Muscle layer of duodenum (tissue), 2 donors: ENCODE results near the gene TNFRSF17.

Experiments
- H3K27ac ChIP-seq: one replicate; pipeline ENCODE4 v1.7.0; 2013; ENCODE audit warnings: mild to moderate bottlenecking, low read length
- H3K27me3 ChIP-seq: one replicate; pipeline ENCODE4 v1.7.0; 2013; ENCODE audit warnings: low read depth, mild to moderate bottlenecking, control low read depth, low read length
- H3K36me3 ChIP-seq, 2 donors: one replicate each; pipeline ENCODE4 v1.7.0; 2013; ENCODE audit warnings: low read length in 2 of 2, control low read depth in 1 of 2, mild to moderate bottlenecking in 1 of 2; ENCODE audit not compliant: insufficient read depth in 2 of 2, control insufficient read depth in 1 of 2
- H3K4me1 ChIP-seq, 2 donors: one replicate each; pipeline ENCODE4 v1.7.0; 2013; ENCODE audit warnings: low read length in 2 of 2, mild to moderate bottlenecking in 2 of 2, control low read depth in 1 of 2, moderate library complexity in 1 of 2; ENCODE audit not compliant: insufficient read depth in 2 of 2, control insufficient read depth in 1 of 2
- H3K4me3 ChIP-seq, 2 donors: one replicate each; pipeline ENCODE4 v1.7.0; 2013; ENCODE audit warnings: low read length in 2 of 2, low read depth in 1 of 2, mild to moderate bottlenecking in 1 of 2
- H3K9me3 ChIP-seq, 2 donors: one replicate each; pipeline ENCODE4 v1.7.0; 2013; ENCODE audit warnings: low read length in 2 of 2, control low read depth in 1 of 2, mild to moderate bottlenecking in 1 of 2; ENCODE audit not compliant: control insufficient read depth in 1 of 2
- donor health status: healthy.

Gene TNFRSF17

DNA sequence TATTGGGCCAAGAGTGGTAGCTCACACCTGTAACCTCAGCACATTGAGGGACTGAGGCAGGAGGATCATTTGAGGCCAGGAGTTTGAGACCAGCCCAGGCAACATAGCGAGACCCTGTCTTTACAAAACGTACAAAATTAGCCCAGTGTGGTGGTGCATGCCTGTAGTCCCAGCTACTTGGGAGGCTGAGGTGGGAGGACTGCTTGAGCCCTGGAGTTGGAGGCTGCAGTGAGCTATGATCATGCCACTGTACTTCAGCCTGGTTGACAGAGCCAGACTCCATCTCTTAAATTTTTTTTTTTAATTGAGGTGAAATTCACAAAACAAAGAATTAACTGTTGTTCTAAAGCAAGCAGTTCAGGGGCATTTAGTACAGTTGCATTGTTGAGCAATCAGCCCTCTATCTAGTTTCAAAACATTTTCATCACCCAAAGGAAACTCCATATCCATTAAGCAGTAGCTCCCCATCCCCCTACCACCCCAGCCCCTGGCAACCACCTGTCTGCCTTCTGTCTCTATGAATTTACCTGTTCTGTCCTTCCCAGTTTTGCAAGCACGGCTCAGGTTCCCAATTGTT lies 27.1 kb downstream of the TNFRSF17 start:
- H3K4me1 ChIP-seq, result peaks cover 0 to 6% of the 10 kb centered on the region in 2 donors
- H3K27me3 ChIP-seq, result no peaks in the 10 kb centered on the region
- H3K4me3 ChIP-seq, result no peak overlapping the region
- H3K9me3 ChIP-seq, result no peaks in the 10 kb centered on the region
- no peak overlapping the region for H3K27ac ChIP-seq
- no peaks in the 10 kb centered on the region for H3K36me3 ChIP-seq

DNA sequence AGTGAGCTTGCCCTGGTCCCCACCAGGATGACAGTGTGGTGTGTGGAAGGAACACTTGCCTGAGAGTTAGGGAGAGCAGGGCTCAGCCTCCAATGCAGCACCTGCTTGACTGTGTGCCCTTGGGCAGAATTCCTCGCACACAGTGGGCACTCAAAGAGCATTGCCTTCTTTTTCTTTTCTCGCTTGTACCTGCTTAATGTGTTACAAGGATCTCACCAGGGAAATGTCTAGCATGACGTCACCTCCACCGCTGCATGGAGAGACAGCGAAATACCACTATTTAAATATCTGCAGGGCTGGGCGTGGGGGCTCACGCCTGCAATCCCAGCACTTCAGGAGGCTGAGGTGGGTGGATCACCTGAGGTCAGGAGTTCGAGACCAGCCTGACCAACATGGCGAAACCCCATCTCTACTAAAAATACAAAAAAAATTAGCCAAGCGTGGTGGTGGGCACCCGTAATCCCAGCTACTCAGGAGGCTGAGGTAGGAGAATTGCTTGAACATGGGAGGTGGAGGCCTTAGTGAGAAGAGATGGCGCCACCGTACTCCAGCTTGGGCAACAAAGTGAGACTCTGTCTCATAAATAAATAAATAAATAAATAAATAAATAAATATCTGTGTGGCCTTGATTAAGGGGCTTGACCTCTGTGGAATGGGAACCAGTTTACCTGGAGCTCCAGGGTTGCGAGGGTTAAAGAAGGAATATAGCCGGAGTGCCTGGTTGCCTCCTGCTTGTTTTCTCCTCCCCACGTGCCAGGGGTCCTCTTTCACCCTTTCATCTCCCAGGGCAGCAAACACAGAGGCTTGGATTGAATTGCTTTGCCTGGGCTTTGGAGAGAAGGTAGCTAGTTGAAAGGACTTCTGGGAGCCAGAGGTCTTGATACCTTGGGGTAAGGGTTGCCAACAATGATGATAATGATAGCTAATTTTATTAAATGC lies 27.8 kb downstream of the TNFRSF17 start:
- H3K27ac ChIP-seq, result no peak overlapping the region
- H3K4me1 ChIP-seq, result peaks cover 0 to 6% of the 10 kb centered on the region in 2 donors
- no peaks in the 10 kb centered on the region for H3K36me3 ChIP-seq
- no peaks in the 10 kb centered on the region for H3K27me3 ChIP-seq
- H3K9me3 ChIP-seq, result no peaks in the 10 kb centered on the region
- H3K4me3 ChIP-seq, result no peak overlapping the region

DNA sequence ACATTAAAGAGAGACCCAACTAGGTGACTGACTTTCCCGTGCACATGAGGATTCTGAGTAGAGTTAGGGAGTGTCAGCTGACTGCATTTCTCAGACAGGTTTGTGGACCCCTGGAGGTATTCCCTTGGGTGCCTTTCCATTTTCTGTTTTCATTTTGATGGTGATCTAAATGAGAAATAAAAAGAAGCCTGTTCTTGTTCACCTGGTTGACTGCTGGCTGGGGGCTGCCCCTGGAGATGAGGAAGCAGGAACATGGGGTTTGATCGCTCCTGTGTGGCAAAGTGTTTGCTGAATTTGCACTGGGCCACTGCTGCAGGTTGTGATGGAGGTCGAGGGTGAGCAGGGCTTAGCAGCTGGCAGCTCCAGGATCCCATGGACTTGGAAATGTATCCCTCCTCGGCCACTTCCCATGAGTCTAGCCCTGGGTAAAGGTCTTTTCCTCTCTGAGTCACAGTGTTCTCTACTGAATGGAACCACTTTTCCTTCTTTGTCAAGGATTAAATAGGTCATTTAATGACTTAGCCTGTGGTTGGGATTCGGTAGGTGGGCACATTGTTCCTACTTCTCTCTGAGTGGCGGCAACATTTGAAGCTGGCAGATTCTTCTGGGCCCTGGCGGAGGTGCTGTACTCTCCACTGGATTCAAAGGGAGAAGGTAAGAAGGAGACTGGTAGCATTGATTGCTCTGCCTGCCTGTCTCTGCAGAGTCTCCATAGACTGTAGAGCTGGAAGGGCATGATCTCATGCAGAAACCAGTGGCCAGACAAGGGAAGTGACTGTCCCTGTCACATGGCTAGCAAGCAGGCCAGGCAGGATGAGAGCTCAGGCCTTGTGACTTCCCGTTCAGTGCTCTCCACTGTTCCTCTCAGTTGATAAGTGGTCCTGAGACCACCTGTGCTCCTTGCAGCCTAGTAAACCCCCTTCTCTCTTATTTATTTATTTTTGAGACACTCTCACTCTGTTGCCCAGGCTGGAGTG lies 29.4 kb downstream of the TNFRSF17 start:
- H3K9me3 ChIP-seq, result no peaks in the 10 kb centered on the region
- no peaks in the 10 kb centered on the region for H3K36me3 ChIP-seq
- H3K4me1 ChIP-seq, result peaks cover 0 to 6% of the 10 kb centered on the region in 2 donors
- no peak overlapping the region for H3K4me3 ChIP-seq
- no peaks in the 10 kb centered on the region for H3K27me3 ChIP-seq
- peak overlapping the region; percentile 35 for H3K27ac ChIP-seq

DNA sequence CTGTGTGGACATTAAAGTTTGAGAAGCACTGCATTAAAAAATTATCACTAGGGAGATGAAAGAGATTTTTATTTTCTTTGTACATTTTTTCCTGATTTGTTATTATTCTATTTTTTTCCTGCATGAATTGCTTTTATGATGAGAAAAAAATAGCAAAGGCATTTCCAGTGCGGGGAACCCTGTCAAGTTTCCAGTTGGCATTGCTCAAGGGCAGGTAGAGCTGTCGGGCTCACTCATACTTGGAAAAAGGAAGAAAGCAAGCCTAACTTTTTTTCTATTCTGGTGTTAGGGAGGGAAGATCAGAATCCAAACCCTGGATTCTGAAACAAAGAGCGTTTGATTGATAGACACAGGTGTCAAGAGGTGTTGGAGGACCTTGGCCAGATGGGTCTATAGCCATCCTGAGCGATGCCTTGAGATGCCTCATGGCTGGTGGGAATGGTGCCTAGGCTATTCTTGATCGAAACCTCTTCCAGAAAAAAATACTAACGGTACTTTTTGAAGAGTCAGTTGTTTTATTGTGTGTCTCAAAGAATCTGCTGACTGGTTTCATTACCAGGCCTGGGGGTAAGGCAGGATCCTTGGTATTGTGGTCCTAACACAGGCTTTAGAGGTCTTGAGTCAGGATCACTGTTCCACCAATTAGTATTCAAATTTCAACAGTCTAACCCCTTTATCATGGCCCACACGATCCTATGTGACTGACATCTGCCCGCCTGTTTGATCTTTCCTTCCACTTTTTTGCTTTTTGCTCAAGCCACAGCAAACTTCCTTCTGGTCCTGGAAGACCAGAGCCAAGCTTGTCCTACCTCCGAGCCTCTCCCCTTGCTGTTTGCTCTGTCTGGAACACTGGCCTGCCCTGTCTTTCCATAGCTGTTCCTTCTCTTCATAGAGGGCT lies 31.7 kb downstream of the TNFRSF17 start:
- H3K4me3 ChIP-seq, result no peak overlapping the region
- H3K27ac ChIP-seq, result no peak overlapping the region
- H3K36me3 ChIP-seq, result peaks cover 0 to 6% of the 10 kb centered on the region in 2 donors
- H3K27me3 ChIP-seq, result no peaks in the 10 kb centered on the region
- peaks cover 0 to 6% of the 10 kb centered on the region in 2 donors for H3K4me1 ChIP-seq
- no peaks in the 10 kb centered on the region for H3K9me3 ChIP-seq

DNA sequence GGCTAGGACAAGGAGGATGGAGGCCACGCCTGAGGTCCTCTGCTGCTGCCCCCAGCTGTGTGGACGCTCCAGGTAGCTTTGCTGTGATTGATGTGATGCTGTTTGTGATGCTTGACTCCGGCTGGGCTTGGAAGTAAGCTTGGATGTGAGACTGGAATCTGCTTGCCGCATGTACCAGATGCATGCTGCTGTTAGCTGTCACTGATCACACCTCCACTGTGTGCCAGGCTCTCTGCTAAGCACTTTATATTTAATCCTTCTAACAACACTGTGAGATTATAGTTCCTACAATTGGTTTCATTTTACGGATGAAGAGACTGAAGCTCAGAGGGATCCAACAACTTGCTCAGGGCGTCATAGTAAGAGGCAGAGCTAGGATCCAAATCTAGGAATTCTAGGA lies 35.0 kb downstream of the TNFRSF17 start:
- Histone ChIP-seq H3K27ac (no peak overlapping the region), H3K27me3 (no peaks in the 10 kb centered on the region), H3K4me3 (no peak overlapping the region), H3K9me3 (no peaks in the 10 kb centered on the region), H3K4me1 (no peaks in the 10 kb centered on the region), H3K36me3 (peaks cover 9 to 15% of the 10 kb centered on the region in 2 donors)

DNA sequence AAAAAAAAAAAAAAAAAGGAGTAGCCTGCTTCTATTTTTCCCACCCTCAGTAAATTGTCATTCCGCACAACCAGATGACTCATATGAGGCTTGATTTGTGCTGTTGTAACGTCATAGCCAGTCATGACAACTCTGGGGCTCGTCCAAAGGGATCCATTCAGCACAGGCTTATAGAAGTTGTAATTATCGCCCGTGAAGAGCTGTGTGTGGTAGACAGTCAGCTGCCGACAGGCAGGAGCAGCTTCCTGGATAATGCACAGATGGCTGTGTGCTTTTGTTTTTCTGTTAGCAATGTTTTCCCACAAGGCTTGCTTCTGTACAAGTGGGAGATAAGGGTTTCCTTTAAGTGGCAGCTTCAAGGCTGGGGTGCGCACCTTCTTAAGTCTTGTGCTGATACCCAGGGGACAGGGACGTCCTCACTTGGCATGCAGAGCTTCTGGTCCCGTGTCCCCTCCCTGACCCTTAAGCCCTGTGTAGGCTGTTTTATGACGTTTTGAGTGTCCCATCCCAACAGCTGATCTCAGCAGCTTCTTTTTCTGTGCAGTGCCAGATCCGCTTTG lies 37.5 kb downstream of the TNFRSF17 start:
- no peaks in the 10 kb centered on the region for H3K27me3 ChIP-seq
- no peaks in the 10 kb centered on the region for H3K4me1 ChIP-seq
- H3K9me3 ChIP-seq, result no peaks in the 10 kb centered on the region
- H3K27ac ChIP-seq, result no peak overlapping the region
- no peak overlapping the region for H3K4me3 ChIP-seq
- H3K36me3 ChIP-seq, result peaks cover 13 to 21% of the 10 kb centered on the region in 2 donors

DNA sequence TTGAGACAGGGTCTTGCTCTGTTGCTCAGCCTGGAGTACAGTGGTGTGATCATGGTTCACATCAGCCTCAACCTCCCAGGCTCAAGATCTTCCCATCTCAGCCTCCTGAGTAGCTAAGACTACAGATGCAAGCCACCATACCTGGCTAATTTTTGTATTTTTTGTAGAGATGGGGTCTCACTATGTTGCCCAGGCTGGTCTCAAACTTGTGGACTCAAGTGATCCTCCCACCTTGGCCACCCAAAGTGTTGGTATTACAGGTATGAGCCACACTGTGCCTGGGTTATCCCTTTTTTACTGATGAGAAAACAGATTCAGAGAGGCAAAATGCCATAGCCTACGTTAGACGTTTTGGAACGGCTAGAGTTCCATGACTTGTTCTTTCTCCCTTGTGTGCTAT lies 41.6 kb downstream of the TNFRSF17 start:
- Histone ChIP-seq H3K27me3 (no peaks in the 10 kb centered on the region), H3K4me1 (peaks cover 0 to 4% of the 10 kb centered on the region in 2 donors), H3K27ac (no peak overlapping the region), H3K4me3 (no peak overlapping the region), H3K9me3 (no peaks in the 10 kb centered on the region), H3K36me3 (peaks cover 13 to 15% of the 10 kb centered on the region in 2 donors)

DNA sequence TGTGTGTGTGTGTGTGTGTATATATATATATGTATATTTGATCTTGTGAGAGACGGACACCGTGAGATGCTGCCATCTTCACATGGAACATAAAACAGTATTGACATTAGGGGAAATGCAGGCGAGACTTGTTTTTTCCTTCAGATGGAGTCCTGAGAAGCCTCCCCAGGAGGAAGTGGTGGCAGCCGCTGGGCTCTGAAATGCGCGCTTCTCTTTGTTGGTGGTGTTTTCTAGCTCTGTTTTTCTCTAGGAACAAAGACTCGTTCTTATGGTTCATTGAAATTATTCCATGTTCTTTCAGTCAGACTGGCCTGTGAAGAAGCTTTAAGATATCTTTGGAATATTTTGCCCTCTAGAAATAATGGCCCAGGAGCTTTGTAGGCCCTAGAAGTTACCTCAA lies 44.5 kb downstream of the TNFRSF17 start:
- H3K27me3 ChIP-seq, result no peaks in the 10 kb centered on the region
- no peak overlapping the region for H3K27ac ChIP-seq
- peaks cover 0 to 4% of the 10 kb centered on the region in 2 donors for H3K4me1 ChIP-seq
- peaks cover 8 to 9% of the 10 kb centered on the region in 2 donors for H3K36me3 ChIP-seq
- no peak overlapping the region for H3K4me3 ChIP-seq
- H3K9me3 ChIP-seq, result no peaks in the 10 kb centered on the region

GRCh38 chr16:12009922-12010321 lies 44.9 kb downstream of the TNFRSF17 start:
- Histone ChIP-seq H3K27me3 (no peaks in the 10 kb centered on the region), H3K36me3 (peaks cover 5 to 7% of the 10 kb centered on the region in 2 donors), H3K9me3 (no peaks in the 10 kb centered on the region), H3K4me3 (no peak overlapping the region), H3K4me1 (peaks cover 0 to 4% of the 10 kb centered on the region in 2 donors), H3K27ac (no peak overlapping the region)
